ENCODE measurements around the gene KIAA1549. TPM values are rescaled to one million over a fixed set of nuclear protein-coding genes. Genes with fewer than 3 reads are reported as not detected.

The KIAA1549 gene
- total and polyA plus RNA-seq, 2 donors (not counting 1 experiment from before 2014, with no cell fraction given): under 0.01 to 0.52 TPM

DNA sequence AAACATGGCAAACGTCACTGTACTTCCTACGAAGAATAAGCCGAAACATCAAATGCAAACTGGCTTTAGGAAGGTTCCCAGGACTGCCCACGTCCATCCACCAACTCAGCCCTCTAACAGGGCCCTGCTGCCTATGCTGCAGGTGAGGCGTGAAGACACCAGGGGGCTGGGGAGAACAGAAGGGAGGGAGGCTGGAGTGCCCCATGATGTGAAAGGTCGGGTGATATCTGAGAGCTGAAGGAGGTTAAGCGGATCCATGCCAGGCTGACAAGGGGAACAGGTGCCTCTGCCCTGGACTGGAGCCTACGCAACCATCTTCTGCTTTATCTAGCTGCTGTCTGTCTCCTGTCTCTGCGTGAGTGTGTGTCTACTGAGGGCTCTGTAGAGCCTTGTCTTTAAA lies 143.0 kb downstream of the KIAA1549 start:
- H3K27me3 Mint-ChIP-seq: peaks cover 10% of the 10 kb centered on the region
- no peak for ATAC-seq (ENCODE audit: low read depth)
- Histone ChIP-seq H3K4me2 (replicated peaks; ENCODE audit: low read depth, low read length, poor library complexity, severe bottlenecking) (no peak overlapping the region), H3K36me3 (replicated peaks in 1 of 2; ENCODE audit: control extremely low read depth in 1 of 2, control insufficient read depth in 1 of 2, extremely low read depth in 1 of 2, insufficient read depth in 2 of 2, low read length in 1 of 2) (no peaks in the 10 kb centered on the region), H3K9ac (ENCODE audit: low read length) (no peak overlapping the region), H3K27ac (ENCODE audit: low read length in 2 of 2) (no peak overlapping the region), H3K4me3 (ENCODE audit: control extremely low read depth in 1 of 5, extremely low read depth in 1 of 5, insufficient read depth in 1 of 5, low read depth in 2 of 5, low read length in 4 of 5) (no peak overlapping the region), H3K79me2 (ENCODE audit: control insufficient read depth, insufficient read depth, low read length) (no peaks in the 10 kb centered on the region), H3K27me3 (replicated peaks in 1 of 4; ENCODE audit: control extremely low read depth in 1 of 4, control insufficient read depth in 3 of 4, insufficient read depth in 4 of 4, low read length in 3 of 4) (no peaks in the 10 kb centered on the region), H2AFZ (ENCODE audit: insufficient read depth, low read depth, low read length, poor library complexity, severe bottlenecking) (no peak overlapping the region), H3K4me1 (ENCODE audit: control insufficient read depth in 2 of 2, insufficient read depth in 2 of 2, low read length in 2 of 2) (no peaks in the 10 kb centered on the region), H4K20me1 (ENCODE audit: control insufficient read depth, insufficient read depth, low read length, poor library complexity, severe bottlenecking) (no peaks in the 10 kb centered on the region), H3K9me3 (ENCODE audit: control extremely low read depth in 1 of 3, control insufficient read depth in 2 of 3, insufficient read depth in 1 of 3, low read length in 2 of 3) (no peaks in the 10 kb centered on the region)
- H3K4me1 Mint-ChIP-seq: no peaks in the 10 kb centered on the region
- POLR2A ChIA-PET: no interaction called here
- CTCF ChIA-PET: interaction anchor here (0.5 kb wide), 1 partner anchor 1605 kb away, joined by 4 read pairs; no protein-coding TSS in a partner anchor
- TF ChIP-seq, protein P1, sequence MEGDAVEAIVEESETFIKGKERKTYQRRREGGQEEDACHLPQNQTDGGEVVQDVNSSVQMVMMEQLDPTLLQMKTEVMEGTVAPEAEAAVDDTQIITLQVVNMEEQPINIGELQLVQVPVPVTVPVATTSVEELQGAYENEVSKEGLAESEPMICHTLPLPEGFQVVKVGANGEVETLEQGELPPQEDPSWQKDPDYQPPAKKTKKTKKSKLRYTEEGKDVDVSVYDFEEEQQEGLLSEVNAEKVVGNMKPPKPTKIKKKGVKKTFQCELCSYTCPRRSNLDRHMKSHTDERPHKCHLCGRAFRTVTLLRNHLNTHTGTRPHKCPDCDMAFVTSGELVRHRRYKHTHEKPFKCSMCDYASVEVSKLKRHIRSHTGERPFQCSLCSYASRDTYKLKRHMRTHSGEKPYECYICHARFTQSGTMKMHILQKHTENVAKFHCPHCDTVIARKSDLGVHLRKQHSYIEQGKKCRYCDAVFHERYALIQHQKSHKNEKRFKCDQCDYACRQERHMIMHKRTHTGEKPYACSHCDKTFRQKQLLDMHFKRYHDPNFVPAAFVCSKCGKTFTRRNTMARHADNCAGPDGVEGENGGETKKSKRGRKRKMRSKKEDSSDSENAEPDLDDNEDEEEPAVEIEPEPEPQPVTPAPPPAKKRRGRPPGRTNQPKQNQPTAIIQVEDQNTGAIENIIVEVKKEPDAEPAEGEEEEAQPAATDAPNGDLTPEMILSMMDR (IDR thresholded peaks at IDR 0.05): no peak
- no peak for TF ChIP-seq EZH2 (IDR thresholded peaks at IDR 0.05; ENCODE audit: borderline replicate concordance, insufficient read depth, low read depth, low read length, poor library complexity, severe bottlenecking)
- H3K27ac Mint-ChIP-seq: no peak overlapping the region
- intact Hi-C loops (cut with micrococcal nuclease): no loop called here
- no peaks in the 10 kb centered on the region for H3K9me3 Mint-ChIP-seq (ENCODE audit: insufficient read depth)
- H3K4me3 Mint-ChIP-seq: no peak overlapping the region
- DNase-seq: peak; percentile 4
- WGBS (ENCODE audit: insufficient coverage): 94% methylated on average over 6 of the region's 9 CpGs

DNA sequence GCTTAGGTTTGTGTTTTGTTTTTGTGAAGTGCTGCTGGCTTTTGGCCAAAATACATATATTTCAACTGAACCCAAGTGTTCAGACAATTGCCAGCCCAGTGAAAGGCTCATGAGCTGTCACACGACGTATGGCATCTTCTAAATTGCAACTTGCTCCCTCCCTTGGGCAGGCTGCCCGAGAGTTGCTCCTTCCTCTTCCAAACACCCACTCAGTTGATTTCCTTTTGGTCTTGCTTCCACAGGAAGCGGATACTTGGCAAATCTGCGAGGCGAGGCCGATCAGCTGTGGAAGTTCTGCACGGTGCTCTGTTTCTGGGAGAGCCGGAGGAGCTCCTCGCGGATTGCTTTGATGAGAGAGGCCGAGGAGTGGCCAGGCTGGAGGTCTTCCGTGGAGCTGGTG lies 143.6 kb downstream of the KIAA1549 start:
- no peak for TF ChIP-seq EZH2 (IDR thresholded peaks at IDR 0.05; ENCODE audit: borderline replicate concordance, insufficient read depth, low read depth, low read length, poor library complexity, severe bottlenecking)
- TF ChIP-seq, protein P1 (IDR thresholded peaks at IDR 0.05): no peak
- no peaks in the 10 kb centered on the region for H3K4me1 ChIP-seq (ENCODE audit: control insufficient read depth in 2 of 2, insufficient read depth in 2 of 2, low read length in 2 of 2)
- no peak overlapping the region for H3K9ac ChIP-seq (ENCODE audit: low read length)
- H3K79me2 ChIP-seq (ENCODE audit: control insufficient read depth, insufficient read depth, low read length): no peaks in the 10 kb centered on the region
- ATAC-seq (ENCODE audit: low read depth) (no peak), DNase-seq (no peak)
- H3K9me3 ChIP-seq (ENCODE audit: control extremely low read depth in 1 of 3, control insufficient read depth in 2 of 3, insufficient read depth in 1 of 3, low read length in 2 of 3): no peaks in the 10 kb centered on the region
- intact Hi-C loops (cut with micrococcal nuclease): no loop called here
- no peaks in the 10 kb centered on the region for H3K27me3 ChIP-seq (replicated peaks in 1 of 4; ENCODE audit: control extremely low read depth in 1 of 4, control insufficient read depth in 3 of 4, insufficient read depth in 4 of 4, low read length in 3 of 4)
- peaks cover 16% of the 10 kb centered on the region for H3K27me3 Mint-ChIP-seq
- H3K4me3 Mint-ChIP-seq: no peak overlapping the region
- no peaks in the 10 kb centered on the region for H3K4me1 Mint-ChIP-seq
- H3K27ac Mint-ChIP-seq: no peak overlapping the region
- H3K36me3 ChIP-seq (replicated peaks in 1 of 2; ENCODE audit: control extremely low read depth in 1 of 2, control insufficient read depth in 1 of 2, extremely low read depth in 1 of 2, insufficient read depth in 2 of 2, low read length in 1 of 2): no peaks in the 10 kb centered on the region
- no peaks in the 10 kb centered on the region for H4K20me1 ChIP-seq (ENCODE audit: control insufficient read depth, insufficient read depth, low read length, poor library complexity, severe bottlenecking)
- no peak overlapping the region for H3K27ac ChIP-seq (ENCODE audit: low read length in 2 of 2)
- WGBS (ENCODE audit: insufficient coverage): 97% methylated on average over 13 of the region's 13 CpGs
- no peaks in the 10 kb centered on the region for H3K9me3 Mint-ChIP-seq (ENCODE audit: insufficient read depth)
- no peak overlapping the region for H3K4me2 ChIP-seq (replicated peaks; ENCODE audit: low read depth, low read length, poor library complexity, severe bottlenecking)
- ChIA-PET POLR2A (no interaction called here), CTCF (interaction anchor here (0.5 kb wide), 1 partner anchor 1606 kb away, joined by 4 read pairs; no protein-coding TSS in a partner anchor)
- no peak overlapping the region for H2AFZ ChIP-seq (ENCODE audit: insufficient read depth, low read depth, low read length, poor library complexity, severe bottlenecking)
- no peak overlapping the region for H3K4me3 ChIP-seq (ENCODE audit: control extremely low read depth in 1 of 5, extremely low read depth in 1 of 5, insufficient read depth in 1 of 5, low read depth in 2 of 5, low read length in 4 of 5)

Measured in B cell (primary cell).